Breast epithelium (tissue), 3 donors: ENCODE results near the gene HSF5.

Experiments used
- CTCF ChIP-seq, 3 donors: fragments of 450-650 bp; IDR thresholded peaks; one replicate each; pipeline ENCODE4 v1.5.1; 2016 to 2017; ENCODE audit warnings: antibody characterized with exemption in 3 of 3, mild to moderate bottlenecking in 3 of 3, moderate library complexity in 3 of 3
- POLR2AphosphoS5 ChIP-seq, 3 donors: sonication (generic); formaldehyde crosslinking; IDR thresholded peaks; one replicate each; pipeline ENCODE4 v1.6.1; 2017; ENCODE audit warnings: antibody characterized with exemption in 3 of 3

DNA sequence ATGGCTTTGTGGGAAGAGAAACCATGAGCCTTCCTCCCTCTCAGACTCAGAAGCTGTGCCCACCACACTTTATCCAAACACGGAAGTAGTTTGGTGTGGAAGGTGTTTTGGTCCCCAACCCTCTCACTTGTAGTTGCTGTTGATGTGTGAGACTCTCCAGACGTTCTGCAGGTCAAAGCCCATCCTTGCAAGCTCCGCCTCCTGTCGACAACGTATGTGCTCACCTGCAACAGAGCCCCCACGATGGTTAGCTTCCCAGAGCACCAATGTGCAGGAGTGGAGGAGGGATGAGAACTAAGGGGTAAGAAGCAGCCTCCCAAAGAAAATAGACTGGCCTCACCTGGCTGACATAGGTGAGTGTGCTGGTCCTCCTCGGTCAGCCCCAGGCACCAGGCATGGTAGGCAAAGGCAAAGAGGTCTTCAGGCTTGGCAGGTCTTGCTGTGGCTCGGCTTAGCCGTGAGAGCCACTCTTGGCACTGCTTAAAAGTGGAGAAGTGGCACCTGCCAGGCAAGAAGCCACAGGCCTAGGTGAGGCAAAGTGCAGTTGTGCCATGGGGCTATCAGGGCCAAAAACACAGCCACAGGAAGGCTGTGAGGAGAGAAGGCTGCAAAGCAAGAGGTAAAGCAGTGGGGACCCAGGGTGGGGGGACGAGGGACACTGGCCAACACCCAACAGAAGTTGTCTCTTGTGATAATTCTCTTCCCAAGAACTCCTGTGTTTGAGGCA, 20.3 kb upstream of the HSF5 start:
- no peak for TF ChIP-seq CTCF (IDR thresholded peaks at IDR 0.05)
- TF ChIP-seq POLR2AphosphoS5 (IDR thresholded peaks at IDR 0.05): no peak
